ENCODE results near the gene WDR88. TPM values are rescaled to one million over a fixed set of nuclear protein-coding genes. Genes with fewer than 3 reads are reported as not detected.

WDR88 gene
- total and polyA plus RNA-seq, 2 experiments from 2014 or later: not detected

GRCh38 chr19:33212436-33213172, 80.7 kb downstream of the WDR88 start (continued):
- TF ChIP-seq POLR2AphosphoS5 (IDR thresholded peaks at IDR 0.05; ENCODE audit: low read depth): no peak
- no peak for TF ChIP-seq EZH2 (IDR thresholded peaks at IDR 0.05; ENCODE audit: low read depth, unreplicated experiment)
- no peak for TF ChIP-seq ETS1 (IDR thresholded peaks at IDR 0.05)
- no peak for TF ChIP-seq STAT1 (IDR thresholded peaks at IDR 0.05; ENCODE audit: unreplicated experiment)
- TF ChIP-seq CTCF (conservative IDR thresholded peaks at IDR 0.05; ENCODE audit: low read depth in 2 of 2): no peak

- Histone ChIP-seq H3K27ac (ENCODE audit: low read depth) (no peak overlapping the region), H3K4me1 (ENCODE audit: insufficient read depth) (no peaks in the 10 kb centered on the region)
- peak; percentile 80 for DNase-seq (ENCODE audit: low spot score)
- TF ChIP-seq REST (IDR thresholded peaks at IDR 0.05; ENCODE audit: unreplicated experiment) (no peak), STAT1 (IDR thresholded peaks at IDR 0.05; ENCODE audit: unreplicated experiment) (no peak), ZNF462 (CRISPR knock-in tag; IDR thresholded peaks at IDR 0.05) (no peak), JUNB (IDR thresholded peaks at IDR 0.05; ENCODE audit: unreplicated experiment) (no peak), ETS1 (IDR thresholded peaks at IDR 0.05) (no peak)
Measured at GRCh38 chr19:33214596-33214995, 82.7 kb downstream of the WDR88 start.

More at GRCh38 chr19:33214596-33214995, 82.7 kb downstream of the WDR88 start:
- Histone ChIP-seq H3K36me3 (ENCODE audit: insufficient read depth) (no peaks in the 10 kb centered on the region), H3K79me2 (replicated peaks; ENCODE audit: insufficient read depth) (no peaks in the 10 kb centered on the region), H3K9me2 (ENCODE audit: insufficient read depth) (no peaks in the 10 kb centered on the region), H3F3A (replicated peaks; ENCODE audit: low read depth) (no peaks in the 10 kb centered on the region), H2AFZ (no peak overlapping the region), H3K4me2 (no peak overlapping the region), H3K27me3 (ENCODE audit: insufficient read depth) (no peaks in the 10 kb centered on the region), H3K4me3 (no peak overlapping the region), H4K20me1 (replicated peaks; ENCODE audit: insufficient read depth) (no peaks in the 10 kb centered on the region)
- H3K9me3 Mint-ChIP-seq: no peaks in the 10 kb centered on the region
- H3K4me1 Mint-ChIP-seq: peaks cover 7% of the 10 kb centered on the region; the same call in 2 of the 3 replicates
- H3K36me3 Mint-ChIP-seq (ENCODE audit: low read depth): no peaks in the 10 kb centered on the region
- H3K27me3 Mint-ChIP-seq (ENCODE audit: insufficient read depth, low read depth, poor library complexity): peaks cover 17% of the 10 kb centered on the region
- peak; percentile 68 for ATAC-seq
- H3K27ac Mint-ChIP-seq: peak overlapping the region; percentile 68
- H3K4me3 Mint-ChIP-seq: no peak overlapping the region
